ENCODE measurements around the gene PPP2R1B.

PPP2R1B gene

DNA sequence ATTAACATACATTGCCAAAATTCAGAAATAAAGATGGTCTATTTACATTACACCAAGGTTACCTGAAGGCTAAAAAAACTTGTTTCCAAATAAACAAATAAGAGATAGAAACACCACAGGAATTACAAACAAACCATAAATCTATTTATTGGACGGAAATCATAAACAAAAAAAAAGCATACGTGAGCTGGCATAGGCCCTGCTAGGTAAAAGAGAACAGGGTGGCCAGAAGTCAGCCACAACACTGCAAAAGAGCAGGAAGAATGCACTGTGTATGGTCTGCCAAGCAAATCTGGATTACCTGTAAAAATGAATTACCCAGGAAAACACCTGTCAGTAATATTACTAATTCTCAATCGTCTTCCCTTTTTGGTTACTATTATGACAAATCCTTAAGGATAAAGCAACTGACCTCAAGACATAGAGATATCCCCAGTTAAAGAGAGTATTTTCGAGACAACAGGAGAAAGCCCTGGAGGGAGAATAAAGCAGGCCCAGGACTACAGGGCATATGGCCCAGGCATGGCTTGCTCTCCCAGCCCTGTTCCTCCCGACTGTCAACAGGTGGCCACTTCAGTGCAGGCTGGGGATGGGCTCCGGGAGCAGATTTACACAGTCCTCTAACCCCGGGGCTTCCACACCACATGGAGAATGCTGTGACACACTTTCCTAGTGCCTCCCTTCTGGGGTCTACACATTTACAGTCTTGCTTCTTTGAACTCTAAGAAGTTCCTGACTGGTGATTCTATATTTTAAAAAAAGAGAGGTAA lies 18.0 kb downstream of the PPP2R1B start:
- DNase-seq (ENCODE audit: low read depth) = no peak

DNA sequence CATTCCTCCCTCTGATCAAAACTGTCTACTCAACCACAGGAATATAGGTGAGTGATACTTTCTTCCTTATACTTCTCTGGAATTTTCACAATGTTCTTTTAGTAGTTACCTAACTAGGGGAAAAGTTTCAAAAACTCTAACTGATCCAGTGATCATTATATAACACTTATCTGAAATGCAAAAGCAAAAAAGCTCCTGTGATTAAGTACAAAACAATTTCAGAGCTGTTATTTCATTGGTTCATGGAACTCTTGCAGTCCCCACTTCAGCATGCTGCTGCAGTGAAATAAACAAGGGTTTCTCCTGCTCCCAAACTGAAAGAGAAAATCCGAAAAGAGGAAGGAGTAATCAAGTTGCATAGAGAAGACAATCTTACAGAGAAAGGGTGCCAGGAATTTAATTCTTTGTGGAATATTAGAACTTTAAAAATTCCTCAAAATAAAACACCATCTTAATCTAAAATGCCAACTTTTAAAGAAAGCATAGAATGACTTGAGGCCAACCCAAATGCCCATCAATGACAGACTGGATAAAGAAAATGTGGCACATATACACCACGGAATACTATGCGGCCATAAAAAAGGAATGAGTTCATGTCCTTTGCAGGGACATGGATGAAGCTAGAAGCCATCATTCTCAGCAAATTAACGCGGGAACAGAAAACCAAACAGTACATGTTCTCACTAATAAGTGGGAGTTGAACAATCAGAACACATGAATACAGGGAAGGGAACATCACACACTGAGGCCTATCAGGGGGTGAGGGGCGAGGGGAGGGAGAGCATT lies 20.3 kb downstream of the PPP2R1B start:
- DNase-seq (ENCODE audit: low read depth) = no peak

DNA sequence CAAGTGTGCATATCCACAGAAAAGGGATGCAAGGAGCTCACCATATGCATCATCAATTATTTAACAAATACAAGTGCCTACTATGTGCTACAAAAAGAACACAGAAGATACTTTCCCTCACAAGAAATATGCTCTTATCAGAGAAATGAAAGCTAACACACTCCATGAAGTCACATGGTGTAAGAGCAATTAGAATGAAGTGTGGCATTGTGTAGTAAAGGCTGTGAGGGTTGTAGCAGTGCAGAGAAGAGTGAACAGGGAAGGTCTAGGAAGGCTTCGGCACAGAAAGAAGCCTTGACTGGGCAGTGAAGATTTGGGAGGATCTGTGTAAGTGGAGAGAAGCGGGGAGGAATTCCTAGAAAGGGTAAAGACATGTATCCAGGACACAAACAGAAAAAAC lies 22.5 kb downstream of the PPP2R1B start:
- DNase-seq (ENCODE audit: low read depth) = no peak

DNA sequence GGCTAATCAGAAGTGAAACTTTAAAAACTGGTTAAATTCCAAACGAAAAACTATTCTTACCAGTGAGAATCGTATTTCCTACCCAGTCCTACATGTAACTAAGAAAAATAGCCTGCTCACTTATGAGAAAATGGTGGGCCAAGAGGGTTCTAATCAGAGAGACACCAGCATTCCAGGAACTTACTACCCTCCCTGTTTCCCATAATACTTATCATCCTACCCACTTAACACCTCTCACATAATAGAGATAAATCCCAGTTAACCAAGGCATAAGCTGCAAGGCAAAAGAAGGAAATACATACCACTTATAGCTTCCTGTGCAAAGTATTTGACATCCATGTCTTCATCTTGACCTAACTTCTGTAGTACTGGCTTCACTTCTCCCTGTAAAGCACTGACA lies 24.4 kb downstream of the PPP2R1B start:
- no peak for DNase-seq (ENCODE audit: low read depth)

DNA sequence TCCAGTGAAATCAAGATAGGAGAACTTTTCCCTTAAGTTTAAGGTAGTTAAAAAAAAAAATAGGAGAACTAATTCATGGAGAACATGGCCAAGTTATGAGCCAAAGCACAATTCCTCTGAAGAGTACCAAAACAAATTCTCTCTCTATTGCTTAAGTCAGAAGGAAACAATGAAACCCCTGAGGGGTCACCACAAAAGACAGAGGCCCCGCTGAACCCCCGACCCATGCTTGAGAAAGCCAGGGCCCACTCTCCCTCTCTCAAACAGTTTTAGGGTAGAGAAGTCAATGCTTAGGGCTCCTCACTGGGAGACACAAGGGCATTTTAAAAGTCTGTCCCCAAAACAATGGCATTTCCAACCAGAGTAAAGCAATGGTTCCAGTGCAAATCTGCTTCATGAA lies 26.9 kb downstream of the PPP2R1B start:
- no peak for DNase-seq (ENCODE audit: low read depth)

DNA sequence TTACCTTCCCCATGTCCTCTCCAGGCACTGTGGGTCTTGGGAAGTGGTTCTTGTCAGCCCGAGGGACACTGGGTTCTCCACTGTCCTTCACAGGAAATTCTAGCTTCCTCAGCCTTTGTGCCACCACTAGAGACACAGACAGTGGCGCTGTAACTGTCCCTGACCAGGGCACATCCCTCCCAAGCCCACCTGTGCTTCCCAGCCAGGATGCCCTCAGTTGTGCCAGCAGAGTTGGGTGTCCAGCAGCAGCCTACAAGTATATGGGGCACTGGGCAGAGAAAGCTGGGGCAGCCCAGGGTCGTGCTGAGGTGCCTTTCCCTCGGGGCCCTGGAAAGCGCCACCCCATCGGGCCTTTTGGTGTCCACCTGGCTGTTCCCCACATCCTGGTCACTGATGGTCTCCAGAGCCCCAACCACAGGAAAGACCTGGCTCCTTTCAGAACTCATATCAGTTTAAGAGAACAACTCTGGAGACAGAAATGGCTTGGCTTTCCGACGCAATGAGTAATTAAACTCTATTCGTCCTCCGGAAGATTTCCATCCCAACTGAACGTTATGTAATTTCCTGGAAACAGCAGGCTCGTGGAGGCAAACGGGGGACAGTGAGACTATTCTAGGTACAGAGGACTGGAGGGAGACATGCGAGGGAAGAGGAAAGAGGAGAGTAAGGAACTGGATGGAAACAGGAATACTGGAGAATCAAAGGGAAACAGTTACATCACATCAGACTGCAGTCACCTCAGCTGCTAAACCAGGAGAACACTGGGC lies 28.6 kb downstream of the PPP2R1B start:
- no peak for DNase-seq (ENCODE audit: low read depth)

DNA sequence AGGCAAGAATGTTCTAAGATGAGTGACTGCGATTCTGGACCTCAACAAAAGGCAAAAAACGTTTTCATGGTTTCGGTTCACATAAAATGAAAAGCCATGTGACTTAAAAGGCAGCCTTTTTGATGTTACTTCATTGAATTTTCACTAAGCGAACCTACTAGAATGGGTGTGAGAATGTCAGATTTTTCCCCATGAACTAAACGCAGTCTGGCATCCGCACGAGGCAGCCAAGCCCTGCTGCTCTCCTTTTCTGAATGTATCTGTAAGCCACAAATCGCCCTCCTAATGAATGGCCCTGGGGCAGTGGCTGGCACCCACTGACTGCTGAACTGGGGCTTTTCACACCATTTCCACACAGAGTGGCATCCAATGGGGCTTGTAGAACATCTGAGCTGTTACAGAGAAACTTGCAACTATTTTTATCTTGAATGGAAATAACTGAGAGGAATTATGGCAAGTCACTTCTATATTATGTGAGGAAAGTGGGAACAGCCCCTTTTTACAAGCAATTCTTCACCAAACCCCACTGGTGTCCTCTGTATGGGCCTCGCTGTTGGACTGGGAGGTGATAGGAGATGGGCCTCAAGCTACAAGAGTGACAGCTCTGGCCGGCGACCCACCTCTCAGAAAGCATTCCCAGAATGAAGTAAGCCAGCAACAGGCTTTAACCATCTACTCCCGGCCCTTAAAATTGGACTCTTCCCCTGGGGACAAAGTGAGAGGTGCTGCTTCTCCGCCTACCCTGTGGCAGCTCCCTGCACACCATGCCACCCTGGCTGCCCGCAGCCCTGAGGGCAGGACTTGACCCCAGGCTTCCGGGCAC lies 29.4 kb downstream of the PPP2R1B start:
- DNase-seq (ENCODE audit: low read depth) = no peak

DNA sequence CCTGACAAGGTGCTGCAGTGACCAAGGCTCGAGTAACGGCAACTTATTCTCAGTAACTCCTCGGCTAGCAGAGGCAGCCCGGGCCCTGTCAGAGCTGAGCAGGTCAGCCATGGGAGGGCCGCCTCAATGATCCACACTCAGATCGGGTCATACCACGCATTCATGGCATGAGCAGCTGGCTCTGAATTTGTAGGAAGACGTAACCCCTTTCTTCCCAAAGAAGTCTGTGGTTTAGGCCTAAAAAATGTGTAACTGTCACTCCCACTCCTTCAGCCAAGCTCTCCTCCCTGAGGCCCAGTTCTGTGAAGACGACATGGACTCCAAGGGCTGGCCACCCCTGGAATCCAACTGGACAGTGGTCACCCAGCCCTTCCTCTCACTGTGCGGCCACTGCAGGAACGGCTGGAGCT lies 30.0 kb downstream of the PPP2R1B start:
- no peak for DNase-seq (ENCODE audit: low read depth)

DNA sequence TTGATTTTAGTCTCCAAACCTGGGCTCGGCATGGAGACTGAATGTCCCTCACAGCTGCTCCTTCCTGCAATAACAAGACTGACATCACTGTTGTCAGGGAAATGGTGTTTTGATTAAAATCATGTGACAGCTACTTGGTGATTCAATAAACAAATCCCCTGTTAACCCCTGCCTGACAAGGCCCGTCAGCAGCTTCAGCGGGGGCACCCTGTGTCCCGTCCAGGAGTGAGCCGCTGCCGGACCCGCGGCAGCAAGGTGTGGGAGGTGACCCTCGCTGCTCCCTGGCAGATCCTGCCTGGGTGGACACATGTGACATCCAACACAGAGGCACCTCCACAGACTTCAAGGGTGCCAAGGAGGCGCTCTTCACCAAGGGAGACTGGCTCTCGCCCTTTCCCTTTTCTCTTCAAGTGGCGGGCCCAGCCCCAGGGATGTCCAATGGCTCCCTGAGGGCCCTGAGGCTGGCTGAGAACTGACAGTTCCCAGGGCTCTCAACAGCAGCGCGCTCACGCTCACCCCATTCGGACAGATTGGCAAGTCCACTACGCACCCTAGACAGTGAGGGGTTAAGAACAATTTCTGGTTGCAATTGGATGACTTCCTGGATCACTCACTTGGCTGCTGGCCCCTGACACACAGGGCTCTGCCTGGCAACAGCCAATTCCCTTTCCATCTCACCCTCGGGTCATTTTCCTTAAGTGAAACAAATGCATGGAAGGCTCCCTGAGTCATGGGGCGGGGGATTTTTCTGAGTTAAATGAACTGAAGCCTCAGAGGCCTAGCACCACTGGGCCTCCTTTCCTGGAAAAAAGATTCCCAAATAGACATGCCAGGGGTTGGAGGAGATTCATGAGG lies 30.7 kb downstream of the PPP2R1B start:
- no peak for DNase-seq (ENCODE audit: low read depth)

DNA sequence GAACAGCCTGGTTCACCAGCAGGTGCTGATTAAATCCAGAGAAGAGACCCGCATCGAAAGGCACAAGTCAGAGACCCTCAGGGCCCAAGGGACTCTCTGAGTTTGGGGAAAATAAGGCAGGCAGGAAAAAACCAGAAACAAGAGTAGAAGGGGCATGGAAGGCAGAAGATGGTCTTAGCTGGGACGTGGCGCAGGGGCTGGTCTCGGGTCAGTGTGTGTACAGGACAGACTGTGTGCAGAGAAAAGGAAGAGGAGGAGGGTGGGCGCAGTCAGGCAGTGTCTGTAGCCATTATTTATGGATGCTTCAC lies 31.3 kb downstream of the PPP2R1B start:
- DNase-seq (ENCODE audit: low read depth) = no peak

DNA sequence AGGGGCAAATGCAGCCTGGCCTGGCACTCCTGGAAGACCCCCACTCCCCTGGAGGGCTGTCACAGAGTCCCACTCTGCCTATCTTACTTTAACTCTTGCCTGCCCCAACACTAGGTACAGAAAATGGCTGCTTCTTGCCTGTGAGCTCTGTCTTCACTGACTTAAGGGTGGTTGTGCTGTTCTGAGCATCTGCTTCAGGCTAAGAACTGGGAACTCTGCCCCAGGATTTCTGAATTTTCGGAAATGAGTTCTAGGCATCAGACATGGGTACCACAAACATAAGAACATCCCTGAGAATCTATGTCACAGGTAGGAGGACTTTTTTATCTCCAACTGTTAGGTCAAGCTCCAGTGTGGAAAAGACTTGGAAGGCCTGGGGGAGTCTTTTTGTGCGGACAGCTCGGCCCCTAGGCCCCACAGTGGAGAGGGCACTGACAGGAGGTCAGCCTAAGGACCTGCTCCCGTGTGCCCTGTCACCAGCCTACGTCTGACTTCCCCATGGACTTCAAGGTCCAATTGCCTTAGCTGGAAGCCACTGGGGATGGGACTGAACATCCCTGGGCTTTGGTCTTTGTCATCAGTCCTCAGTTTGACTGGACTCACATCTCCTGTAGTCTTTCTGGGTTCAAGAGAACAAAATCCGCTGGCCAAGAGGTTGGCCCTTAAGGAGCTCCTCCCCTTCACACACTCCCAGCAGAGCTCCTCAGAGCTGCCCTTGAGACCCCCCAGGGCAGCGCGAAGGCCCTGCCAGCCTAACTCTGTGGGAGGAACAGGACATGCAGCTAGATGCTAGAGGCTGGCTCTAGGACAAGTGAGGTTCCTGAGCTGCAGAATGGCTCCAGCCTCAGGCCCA lies 31.9 kb downstream of the PPP2R1B start:
- no peak for DNase-seq (ENCODE audit: low read depth)

DNA sequence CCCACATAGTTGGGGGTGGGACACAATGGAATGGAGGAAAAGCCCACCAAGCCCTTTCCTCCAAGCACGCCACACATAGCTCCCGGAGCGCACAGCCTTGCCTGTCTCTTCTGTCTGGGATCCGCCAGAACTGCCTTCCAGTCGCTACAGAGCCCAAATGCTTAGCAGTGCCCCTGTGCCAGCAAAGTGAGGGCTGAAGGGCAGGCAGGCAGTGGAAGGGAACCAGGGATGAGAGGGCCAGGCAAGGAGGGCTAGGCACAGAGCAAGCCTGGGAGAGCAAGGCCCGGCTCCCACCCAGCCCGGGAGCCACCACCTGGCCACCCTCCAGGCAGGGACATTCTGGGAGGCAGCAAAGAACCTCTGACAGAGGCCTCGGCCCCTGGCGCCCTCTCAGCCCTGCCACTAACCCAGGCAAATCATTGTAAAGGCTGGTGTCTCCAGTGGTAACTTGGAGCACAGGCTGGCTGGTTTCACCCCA lies 32.5 kb downstream of the PPP2R1B start:
- no peak for DNase-seq (ENCODE audit: low read depth)

DNA sequence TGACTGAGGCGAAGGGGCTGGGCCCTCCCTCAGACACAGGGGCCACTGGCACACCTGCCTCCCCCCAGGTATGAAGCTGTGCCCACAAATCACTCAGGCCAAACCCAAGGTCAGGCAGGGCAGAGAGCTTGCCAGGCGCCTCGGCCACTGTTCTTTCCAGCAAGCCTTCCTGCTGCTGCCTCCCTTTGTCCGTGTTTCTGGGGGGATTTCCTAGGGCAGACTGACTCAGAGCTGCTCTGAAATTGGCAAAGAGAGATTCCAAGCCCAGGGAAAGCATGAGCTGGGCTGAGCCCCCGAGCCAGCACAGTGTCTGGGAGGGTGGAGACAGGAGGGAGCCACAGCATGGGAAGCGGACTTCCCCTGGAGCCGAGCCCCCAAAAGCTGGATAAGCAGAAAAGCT lies 33.2 kb downstream of the PPP2R1B start:
- no peak for DNase-seq (ENCODE audit: low read depth)

DNA sequence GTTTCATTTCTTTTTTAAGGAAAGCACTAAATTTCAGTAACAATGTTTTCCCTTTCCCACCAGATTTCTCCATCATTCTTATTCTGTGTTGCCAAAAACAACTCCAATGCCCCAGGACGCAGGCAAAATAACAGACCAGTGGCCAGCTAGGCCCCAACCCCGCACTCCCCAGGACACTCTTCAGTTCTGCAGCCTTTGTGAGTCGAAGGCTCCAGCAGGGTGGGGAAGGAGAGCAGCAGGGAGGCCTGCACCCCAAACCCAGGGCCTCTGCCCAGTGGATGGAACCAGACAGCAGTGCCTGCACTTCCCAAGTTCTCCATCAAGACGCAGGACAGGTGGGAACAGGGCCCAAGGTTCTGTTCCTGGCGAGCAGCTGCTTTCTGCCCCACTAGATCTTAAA lies 34.4 kb downstream of the PPP2R1B start:
- DNase-seq (ENCODE audit: low read depth) = no peak

DNA sequence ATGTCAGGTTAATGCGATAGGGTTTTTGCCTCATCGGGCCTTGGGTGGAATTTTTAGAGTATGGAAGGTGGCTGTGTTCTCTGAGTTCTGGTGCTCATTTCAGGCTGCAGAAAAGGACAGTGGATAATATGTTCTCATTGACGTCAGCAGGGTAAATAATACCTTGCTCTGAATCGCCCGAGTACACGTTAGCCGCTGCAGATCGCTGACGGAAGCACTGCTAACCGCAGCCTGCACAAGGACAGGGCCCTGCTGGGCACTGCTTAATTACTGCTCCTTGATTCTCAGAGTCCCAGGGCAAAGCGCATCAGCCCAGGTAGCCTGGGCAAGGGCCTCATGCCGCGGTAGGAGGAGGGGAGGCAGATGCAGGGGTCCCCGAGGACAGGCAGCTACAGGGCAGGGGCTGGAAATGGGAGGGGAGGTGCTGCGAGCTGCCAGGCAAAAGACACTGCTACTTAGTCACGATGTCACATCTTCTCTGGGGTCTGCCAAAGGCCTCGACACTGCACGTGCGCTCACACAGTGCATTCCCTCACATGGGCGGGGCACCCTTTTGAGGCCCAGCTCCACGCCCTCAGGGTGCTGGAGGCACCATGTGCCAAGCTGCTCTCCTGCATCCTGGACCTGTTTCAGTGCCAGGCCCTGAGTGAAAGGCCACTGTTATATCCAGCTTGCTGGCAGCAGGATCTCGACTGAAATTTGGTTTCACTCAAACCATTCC lies 35.2 kb downstream of the PPP2R1B start:
- DNase-seq (ENCODE audit: low read depth) = no peak

DNA sequence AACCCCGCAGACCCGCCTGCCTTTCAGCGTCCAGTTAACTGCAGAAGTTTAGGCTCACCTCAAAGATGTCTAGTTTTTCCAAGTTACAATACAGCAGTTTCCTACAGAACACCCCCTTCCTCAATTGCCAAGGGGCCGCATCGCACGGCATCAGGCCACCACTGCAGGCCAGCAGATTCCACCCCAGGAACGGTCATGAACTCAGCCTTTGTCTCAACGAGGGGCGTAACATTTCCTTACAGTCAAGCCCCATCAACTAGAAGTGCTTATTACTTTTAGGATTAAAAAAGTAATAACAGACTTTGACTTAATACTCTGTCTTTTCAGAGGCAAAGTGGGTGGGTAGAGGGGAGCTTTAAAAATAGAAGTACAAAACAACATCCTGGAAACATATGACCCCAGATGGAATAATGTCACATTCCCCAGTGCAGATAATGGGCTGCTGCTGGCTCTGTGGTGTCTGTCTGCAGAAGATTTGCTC lies 36.3 kb downstream of the PPP2R1B start:
- DNase-seq (ENCODE audit: low read depth) = no peak

DNA sequence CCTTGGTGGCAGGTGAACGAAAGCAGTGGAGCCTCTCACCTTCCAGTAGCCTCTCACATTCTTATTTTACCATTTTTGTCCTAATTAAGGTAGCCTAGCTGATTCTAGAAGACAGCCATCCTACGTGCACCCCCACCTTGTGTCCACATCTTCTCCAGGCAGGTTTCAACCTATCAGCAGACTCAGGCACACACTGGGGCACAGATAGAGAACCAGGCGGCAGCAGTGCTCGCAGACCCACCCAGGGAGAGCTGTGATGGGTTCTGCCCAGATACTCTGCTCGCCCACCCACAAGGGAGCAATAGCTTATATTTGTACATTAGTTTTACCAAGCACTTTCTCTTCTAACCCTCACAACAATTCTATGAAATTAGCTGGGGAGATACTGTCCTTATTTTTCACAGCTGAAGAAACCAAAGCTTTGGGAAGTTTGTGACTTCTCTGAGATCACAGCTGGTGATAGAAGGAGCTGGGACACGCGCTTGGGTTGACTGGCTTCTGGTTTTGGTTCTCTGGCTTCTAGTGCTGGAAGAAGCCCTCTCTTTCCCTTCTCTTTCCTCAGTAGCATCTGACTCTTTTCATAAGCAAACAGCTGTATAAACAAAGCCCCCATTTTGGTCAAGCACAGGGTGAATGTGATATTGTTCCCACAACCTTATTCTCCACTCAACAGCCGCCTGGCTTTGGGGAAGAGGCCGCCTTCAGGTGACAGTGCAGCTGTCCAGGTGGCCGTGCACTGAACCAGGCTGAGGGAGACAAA lies 36.9 kb downstream of the PPP2R1B start:
- DNase-seq (ENCODE audit: low read depth) = no peak

DNA sequence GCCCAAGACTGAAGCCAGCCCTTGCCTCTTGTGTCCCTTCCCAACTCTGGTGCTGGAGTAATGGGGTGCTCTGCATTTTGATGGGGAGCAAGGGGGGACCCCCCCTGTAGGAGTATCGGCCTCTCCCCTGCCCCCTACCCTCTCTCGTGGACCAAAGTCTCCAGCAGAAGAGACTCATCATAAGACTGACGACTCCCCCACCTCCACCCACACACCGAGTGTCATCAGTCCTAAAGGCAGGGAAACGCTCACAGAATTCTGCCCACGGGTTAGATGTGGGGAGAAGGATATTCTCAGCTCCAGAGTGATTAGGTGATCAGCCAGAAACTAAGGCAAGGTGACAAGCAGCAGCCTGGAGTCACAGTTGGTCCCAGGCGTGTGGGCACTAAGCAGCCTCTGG lies 38.8 kb downstream of the PPP2R1B start:
- DNase-seq (ENCODE audit: low read depth) = no peak

DNA sequence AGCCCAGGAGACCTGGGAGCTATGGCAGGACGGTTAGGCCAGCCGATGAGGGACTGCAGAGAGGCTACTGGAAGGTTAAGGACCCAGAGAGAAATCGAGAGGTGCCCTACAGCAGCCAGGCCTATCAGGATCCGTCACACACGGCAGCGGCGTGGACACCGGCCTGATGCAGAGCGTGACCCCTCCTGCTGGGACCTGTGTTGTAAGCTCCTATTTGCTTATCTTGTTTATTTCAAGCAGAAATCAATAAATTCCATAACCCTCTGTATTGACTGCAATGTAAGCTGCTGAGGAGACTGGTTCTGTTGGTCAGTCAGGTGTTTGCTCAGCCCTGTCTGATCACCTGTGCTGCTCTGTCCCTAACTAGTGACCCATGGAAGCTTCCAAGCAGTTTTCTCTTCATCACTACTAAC lies 39.9 kb downstream of the PPP2R1B start:
- no peak for DNase-seq (ENCODE audit: low read depth)
